ENCODE results near the gene LSR.

DNA sequence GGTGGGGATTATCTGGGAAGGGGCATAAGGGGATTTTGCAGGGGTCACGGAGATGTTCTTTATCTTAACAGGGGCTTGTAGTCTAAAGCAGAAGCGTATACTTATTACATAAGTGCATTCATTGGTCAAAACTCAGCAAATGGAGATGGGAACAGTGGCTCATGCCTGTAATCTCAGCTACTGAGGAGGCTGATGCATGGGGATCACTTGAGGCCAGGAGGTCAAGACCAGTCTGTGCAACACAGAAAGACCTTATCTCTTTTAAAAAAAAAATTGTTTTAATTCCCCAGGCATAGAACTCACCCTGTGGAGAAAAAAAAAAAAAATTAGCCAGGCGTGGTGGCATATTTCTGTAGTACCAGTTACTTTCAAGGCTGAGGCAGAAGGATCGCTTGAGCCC lies 39.2 kb upstream of the LSR start:
- TF ChIP-seq, protein P1, sequence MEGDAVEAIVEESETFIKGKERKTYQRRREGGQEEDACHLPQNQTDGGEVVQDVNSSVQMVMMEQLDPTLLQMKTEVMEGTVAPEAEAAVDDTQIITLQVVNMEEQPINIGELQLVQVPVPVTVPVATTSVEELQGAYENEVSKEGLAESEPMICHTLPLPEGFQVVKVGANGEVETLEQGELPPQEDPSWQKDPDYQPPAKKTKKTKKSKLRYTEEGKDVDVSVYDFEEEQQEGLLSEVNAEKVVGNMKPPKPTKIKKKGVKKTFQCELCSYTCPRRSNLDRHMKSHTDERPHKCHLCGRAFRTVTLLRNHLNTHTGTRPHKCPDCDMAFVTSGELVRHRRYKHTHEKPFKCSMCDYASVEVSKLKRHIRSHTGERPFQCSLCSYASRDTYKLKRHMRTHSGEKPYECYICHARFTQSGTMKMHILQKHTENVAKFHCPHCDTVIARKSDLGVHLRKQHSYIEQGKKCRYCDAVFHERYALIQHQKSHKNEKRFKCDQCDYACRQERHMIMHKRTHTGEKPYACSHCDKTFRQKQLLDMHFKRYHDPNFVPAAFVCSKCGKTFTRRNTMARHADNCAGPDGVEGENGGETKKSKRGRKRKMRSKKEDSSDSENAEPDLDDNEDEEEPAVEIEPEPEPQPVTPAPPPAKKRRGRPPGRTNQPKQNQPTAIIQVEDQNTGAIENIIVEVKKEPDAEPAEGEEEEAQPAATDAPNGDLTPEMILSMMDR (IDR thresholded peaks at IDR 0.05) = no peak
- no peak for TF ChIP-seq ZFX (IDR thresholded peaks at IDR 0.05; ENCODE audit: borderline replicate concordance)

Measured in 22Rv1 (cell line).